Fibroblast of lung (primary cell): ENCODE data around the gene TMEM178B. TPM values are rescaled to one million over a fixed set of nuclear protein-coding genes. Genes with fewer than 3 reads are reported as not detected.

Experiments used
- DNase-seq, 2 donors: peaks; one replicate each; pipeline versions ENCODE4 v3.0.0 to v3.0.0-alpha.2; 2010; ENCODE audit warnings: low read depth in 2 of 2
- H2AFZ ChIP-seq: 2 replicates; pipeline ENCODE4 v1.5.1; 2012; ENCODE audit warnings: low read length, control low read depth, inconsistent platforms
- H3K27ac ChIP-seq: 2 replicates; pipeline ENCODE4 v1.5.1; 2011; ENCODE audit warnings: low read length, control low read depth; ENCODE audit not compliant: insufficient read depth
- H3K27me3 ChIP-seq: 2 replicates; pipeline ENCODE4 v1.5.1; 2011; ENCODE audit warnings: mild to moderate bottlenecking, low read length; ENCODE audit not compliant: control insufficient read depth, insufficient read depth
- H3K36me3 ChIP-seq: 2 replicates; pipeline ENCODE4 v1.5.1; 2011; ENCODE audit warnings: low read length; ENCODE audit not compliant: control insufficient read depth, insufficient read depth
- H3K4me1 ChIP-seq: 2 replicates; pipeline ENCODE4 v1.5.1; 2011; ENCODE audit warnings: low read length; ENCODE audit not compliant: control insufficient read depth, insufficient read depth; ENCODE audit errors: extremely low read depth
- H3K4me2 ChIP-seq: 2 replicates; pipeline ENCODE4 v1.5.1; 2011; ENCODE audit warnings: low read length, control low read depth; ENCODE audit not compliant: insufficient read depth; ENCODE audit errors: extremely low read depth
- H3K4me3 ChIP-seq, 4 experiments: fragments of 200-600 bp in 1 of 4; sonication (generic) in 1 of 4; replicated peaks in 1 of 4; 2 replicates each; pipeline ENCODE4 v1.5.1; 2011 to 2016; ENCODE audit warnings: low read length in 4 of 4, low read depth in 3 of 4, mild to moderate bottlenecking in 3 of 4, control low read depth in 2 of 4, inconsistent platforms in 1 of 4, mixed read lengths in 1 of 4; ENCODE audit not compliant: insufficient read depth in 1 of 4; ENCODE audit errors: control extremely low read depth in 1 of 4
- H3K79me2 ChIP-seq: 2 replicates; pipeline ENCODE4 v1.5.1; 2012; ENCODE audit warnings: mild to moderate bottlenecking, low read length, inconsistent platforms; ENCODE audit not compliant: control insufficient read depth, insufficient read depth
- H3K9ac ChIP-seq: 2 replicates; pipeline ENCODE4 v1.5.1; 2011; ENCODE audit warnings: mild to moderate bottlenecking, low read length, control low read depth; ENCODE audit not compliant: insufficient read depth
- H3K9me3 ChIP-seq: 2 replicates; pipeline ENCODE4 v1.5.1; 2012; ENCODE audit warnings: low read depth, low read length; ENCODE audit not compliant: control insufficient read depth, insufficient read depth
- H4K20me1 ChIP-seq: 2 replicates; pipeline ENCODE4 v1.5.1; 2011; ENCODE audit warnings: low read length; ENCODE audit not compliant: control insufficient read depth, insufficient read depth; ENCODE audit errors: extremely low read depth
- CTCF ChIP-seq, 2 donors: IDR thresholded peaks in 1 of 2; conservative IDR thresholded peaks in 1 of 2; 1 replicate in 1 of 2; 2 replicates in 1 of 2; pipeline ENCODE4 v1.5.1; 2011 to 2012; ENCODE audit warnings: low read length in 2 of 2, control low read depth in 1 of 2, inconsistent platforms in 1 of 2, low read depth in 1 of 2, mild to moderate bottlenecking in 1 of 2
- EZH2 ChIP-seq: IDR thresholded peaks from 2 replicates; pipeline ENCODE4 v1.5.1; 2012; ENCODE audit warnings: low read length, control low read depth, mild to moderate bottlenecking; ENCODE audit errors: missing control alignments
- polyA plus RNA-seq, 2 donors: library from polyadenylated mRNA; depleted of rRNA in 1 of 2; stranded (reverse) in 1 of 2; unstranded in 1 of 2; fragments of >200 nt; gene quantifications; 2 replicates each; pipeline ENCODE4 v1.2.1, GENCODE V29; 2011 to 2012; ENCODE audit warnings: missing spikeins in 1 of 2
- total RNA-seq: library from RNA; depleted of rRNA; stranded (reverse); fragments of >200 nt; gene quantifications from 2 replicates; pipeline ENCODE4 v1.2.1, GENCODE V29; 2014

TMEM178B gene
- total and polyA plus RNA-seq, 2 donors (not counting 1 experiment from before 2014, with no cell fraction given), result under 0.01 to 0.14 TPM

- H3K4me1 ChIP-seq, result no peaks in the 10 kb centered on the region
- DNase-seq, result no peak
- no peak overlapping the region for H3K9ac ChIP-seq
- TF ChIP-seq CTCF (conservative IDR thresholded peaks at IDR 0.05 in 1 of 2, IDR thresholded peaks at IDR 0.05 in 1 of 2; ENCODE audit: low read depth in 1 of 2, low read length in 2 of 2), result no peak
- no peak for TF ChIP-seq EZH2
- H3K27me3 ChIP-seq, result no peaks in the 10 kb centered on the region
- no peaks in the 10 kb centered on the region for H3K36me3 ChIP-seq
- H3K9me3 ChIP-seq, result no peaks in the 10 kb centered on the region
- H2AFZ ChIP-seq, result no peak overlapping the region
- H4K20me1 ChIP-seq, result no peaks in the 10 kb centered on the region
- H3K27ac ChIP-seq, result no peak overlapping the region
- H3K4me2 ChIP-seq, result no peak overlapping the region
- no peaks in the 10 kb centered on the region for H3K79me2 ChIP-seq
- no peak overlapping the region for H3K4me3 ChIP-seq
Observed at GRCh38 chr7:141430455-141431139, 356.7 kb downstream of the TMEM178B start.

- no peak overlapping the region for H3K27ac ChIP-seq
- TF ChIP-seq EZH2 (no peak), CTCF (conservative IDR thresholded peaks at IDR 0.05 in 1 of 2, IDR thresholded peaks at IDR 0.05 in 1 of 2; ENCODE audit: low read depth in 1 of 2, low read length in 2 of 2) (no peak)
Observed at GRCh38 chr7:141431140-141431479, 357.2 kb downstream of the TMEM178B start.

GRCh38 chr7:141431711-141432110 lies 357.8 kb downstream of the TMEM178B start:
- DNase-seq, result no peak
- no peaks in the 10 kb centered on the region for H3K9me3 ChIP-seq
- H3K27ac ChIP-seq, result no peak overlapping the region
- H3K4me1 ChIP-seq, result no peaks in the 10 kb centered on the region
- no peak overlapping the region for H3K4me2 ChIP-seq
- no peaks in the 10 kb centered on the region for H3K36me3 ChIP-seq
- no peaks in the 10 kb centered on the region for H3K27me3 ChIP-seq
- no peak overlapping the region for H2AFZ ChIP-seq
- no peak overlapping the region for H3K4me3 ChIP-seq
- no peak overlapping the region for H3K9ac ChIP-seq
- no peak for TF ChIP-seq EZH2
- no peak for TF ChIP-seq CTCF (conservative IDR thresholded peaks at IDR 0.05 in 1 of 2, IDR thresholded peaks at IDR 0.05 in 1 of 2; ENCODE audit: low read depth in 1 of 2, low read length in 2 of 2)
- H3K79me2 ChIP-seq, result no peaks in the 10 kb centered on the region
- no peaks in the 10 kb centered on the region for H4K20me1 ChIP-seq

More at GRCh38 chr7:141431140-141431479, 357.2 kb downstream of the TMEM178B start:
- no peak for DNase-seq
- no peak overlapping the region for H3K4me3 ChIP-seq
- H3K27me3 ChIP-seq, result no peaks in the 10 kb centered on the region
- H3K4me1 ChIP-seq, result no peaks in the 10 kb centered on the region
- no peaks in the 10 kb centered on the region for H3K79me2 ChIP-seq
- H3K9ac ChIP-seq, result no peak overlapping the region
- H3K9me3 ChIP-seq, result no peaks in the 10 kb centered on the region
- no peak overlapping the region for H2AFZ ChIP-seq
- H3K36me3 ChIP-seq, result no peaks in the 10 kb centered on the region
- no peak overlapping the region for H3K4me2 ChIP-seq
- no peaks in the 10 kb centered on the region for H4K20me1 ChIP-seq
